Measurements from ENCODE around the gene ROMO1. TPM values are rescaled to one million over a fixed set of nuclear protein-coding genes. Genes with fewer than 3 reads are reported as not detected.

Gene ROMO1
- total and polyA plus RNA-seq, 2 experiments from 2014 or later: 152 to 881 TPM

DNA sequence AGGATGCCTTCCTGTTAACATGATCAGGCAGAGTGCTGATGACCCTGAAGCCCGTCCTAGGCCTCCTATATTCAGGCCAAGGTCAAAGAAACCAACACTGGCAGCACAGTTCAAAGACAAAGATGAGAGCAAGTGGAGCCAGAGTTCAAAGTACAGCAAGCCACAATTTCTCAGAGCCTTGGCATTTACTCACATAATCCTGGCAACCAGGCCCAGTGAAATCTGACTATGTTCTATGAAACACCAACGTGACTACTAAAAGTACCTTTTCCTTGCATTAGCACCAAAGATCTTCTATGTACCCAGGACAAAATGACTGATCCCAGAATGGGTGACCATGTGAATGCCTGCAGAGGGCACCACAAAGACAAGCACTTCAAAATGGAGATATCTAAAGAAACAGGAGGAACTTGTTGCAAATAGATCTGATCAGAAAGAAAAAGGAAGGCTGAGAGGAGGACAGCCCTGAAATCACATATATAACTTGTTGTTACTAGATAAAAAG lies 3.9 kb upstream of the ROMO1 start:
- no peak overlapping the region for H3K4me3 ChIP-seq
- TF ChIP-seq ZNF331 (CRISPR knock-in tag; IDR thresholded peaks at IDR 0.05; ENCODE audit: low read depth): no peak
- TF ChIP-seq EZH2phosphoT487 (IDR thresholded peaks at IDR 0.05; ENCODE audit: unreplicated experiment): no peak
- TF ChIP-seq, protein P1, sequence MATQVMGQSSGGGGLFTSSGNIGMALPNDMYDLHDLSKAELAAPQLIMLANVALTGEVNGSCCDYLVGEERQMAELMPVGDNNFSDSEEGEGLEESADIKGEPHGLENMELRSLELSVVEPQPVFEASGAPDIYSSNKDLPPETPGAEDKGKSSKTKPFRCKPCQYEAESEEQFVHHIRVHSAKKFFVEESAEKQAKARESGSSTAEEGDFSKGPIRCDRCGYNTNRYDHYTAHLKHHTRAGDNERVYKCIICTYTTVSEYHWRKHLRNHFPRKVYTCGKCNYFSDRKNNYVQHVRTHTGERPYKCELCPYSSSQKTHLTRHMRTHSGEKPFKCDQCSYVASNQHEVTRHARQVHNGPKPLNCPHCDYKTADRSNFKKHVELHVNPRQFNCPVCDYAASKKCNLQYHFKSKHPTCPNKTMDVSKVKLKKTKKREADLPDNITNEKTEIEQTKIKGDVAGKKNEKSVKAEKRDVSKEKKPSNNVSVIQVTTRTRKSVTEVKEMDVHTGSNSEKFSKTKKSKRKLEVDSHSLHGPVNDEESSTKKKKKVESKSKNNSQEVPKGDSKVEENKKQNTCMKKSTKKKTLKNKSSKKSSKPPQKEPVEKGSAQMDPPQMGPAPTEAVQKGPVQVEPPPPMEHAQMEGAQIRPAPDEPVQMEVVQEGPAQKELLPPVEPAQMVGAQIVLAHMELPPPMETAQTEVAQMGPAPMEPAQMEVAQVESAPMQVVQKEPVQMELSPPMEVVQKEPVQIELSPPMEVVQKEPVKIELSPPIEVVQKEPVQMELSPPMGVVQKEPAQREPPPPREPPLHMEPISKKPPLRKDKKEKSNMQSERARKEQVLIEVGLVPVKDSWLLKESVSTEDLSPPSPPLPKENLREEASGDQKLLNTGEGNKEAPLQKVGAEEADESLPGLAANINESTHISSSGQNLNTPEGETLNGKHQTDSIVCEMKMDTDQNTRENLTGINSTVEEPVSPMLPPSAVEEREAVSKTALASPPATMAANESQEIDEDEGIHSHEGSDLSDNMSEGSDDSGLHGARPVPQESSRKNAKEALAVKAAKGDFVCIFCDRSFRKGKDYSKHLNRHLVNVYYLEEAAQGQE (IDR thresholded peaks at IDR 0.05; ENCODE audit: unreplicated experiment): no peak
- no peak for TF ChIP-seq NANOG (IDR thresholded peaks at IDR 0.05; ENCODE audit: borderline replicate concordance)
- no peak for TF ChIP-seq ZNF114 (CRISPR knock-in tag; IDR thresholded peaks at IDR 0.05)
- TF ChIP-seq, protein P2, sequence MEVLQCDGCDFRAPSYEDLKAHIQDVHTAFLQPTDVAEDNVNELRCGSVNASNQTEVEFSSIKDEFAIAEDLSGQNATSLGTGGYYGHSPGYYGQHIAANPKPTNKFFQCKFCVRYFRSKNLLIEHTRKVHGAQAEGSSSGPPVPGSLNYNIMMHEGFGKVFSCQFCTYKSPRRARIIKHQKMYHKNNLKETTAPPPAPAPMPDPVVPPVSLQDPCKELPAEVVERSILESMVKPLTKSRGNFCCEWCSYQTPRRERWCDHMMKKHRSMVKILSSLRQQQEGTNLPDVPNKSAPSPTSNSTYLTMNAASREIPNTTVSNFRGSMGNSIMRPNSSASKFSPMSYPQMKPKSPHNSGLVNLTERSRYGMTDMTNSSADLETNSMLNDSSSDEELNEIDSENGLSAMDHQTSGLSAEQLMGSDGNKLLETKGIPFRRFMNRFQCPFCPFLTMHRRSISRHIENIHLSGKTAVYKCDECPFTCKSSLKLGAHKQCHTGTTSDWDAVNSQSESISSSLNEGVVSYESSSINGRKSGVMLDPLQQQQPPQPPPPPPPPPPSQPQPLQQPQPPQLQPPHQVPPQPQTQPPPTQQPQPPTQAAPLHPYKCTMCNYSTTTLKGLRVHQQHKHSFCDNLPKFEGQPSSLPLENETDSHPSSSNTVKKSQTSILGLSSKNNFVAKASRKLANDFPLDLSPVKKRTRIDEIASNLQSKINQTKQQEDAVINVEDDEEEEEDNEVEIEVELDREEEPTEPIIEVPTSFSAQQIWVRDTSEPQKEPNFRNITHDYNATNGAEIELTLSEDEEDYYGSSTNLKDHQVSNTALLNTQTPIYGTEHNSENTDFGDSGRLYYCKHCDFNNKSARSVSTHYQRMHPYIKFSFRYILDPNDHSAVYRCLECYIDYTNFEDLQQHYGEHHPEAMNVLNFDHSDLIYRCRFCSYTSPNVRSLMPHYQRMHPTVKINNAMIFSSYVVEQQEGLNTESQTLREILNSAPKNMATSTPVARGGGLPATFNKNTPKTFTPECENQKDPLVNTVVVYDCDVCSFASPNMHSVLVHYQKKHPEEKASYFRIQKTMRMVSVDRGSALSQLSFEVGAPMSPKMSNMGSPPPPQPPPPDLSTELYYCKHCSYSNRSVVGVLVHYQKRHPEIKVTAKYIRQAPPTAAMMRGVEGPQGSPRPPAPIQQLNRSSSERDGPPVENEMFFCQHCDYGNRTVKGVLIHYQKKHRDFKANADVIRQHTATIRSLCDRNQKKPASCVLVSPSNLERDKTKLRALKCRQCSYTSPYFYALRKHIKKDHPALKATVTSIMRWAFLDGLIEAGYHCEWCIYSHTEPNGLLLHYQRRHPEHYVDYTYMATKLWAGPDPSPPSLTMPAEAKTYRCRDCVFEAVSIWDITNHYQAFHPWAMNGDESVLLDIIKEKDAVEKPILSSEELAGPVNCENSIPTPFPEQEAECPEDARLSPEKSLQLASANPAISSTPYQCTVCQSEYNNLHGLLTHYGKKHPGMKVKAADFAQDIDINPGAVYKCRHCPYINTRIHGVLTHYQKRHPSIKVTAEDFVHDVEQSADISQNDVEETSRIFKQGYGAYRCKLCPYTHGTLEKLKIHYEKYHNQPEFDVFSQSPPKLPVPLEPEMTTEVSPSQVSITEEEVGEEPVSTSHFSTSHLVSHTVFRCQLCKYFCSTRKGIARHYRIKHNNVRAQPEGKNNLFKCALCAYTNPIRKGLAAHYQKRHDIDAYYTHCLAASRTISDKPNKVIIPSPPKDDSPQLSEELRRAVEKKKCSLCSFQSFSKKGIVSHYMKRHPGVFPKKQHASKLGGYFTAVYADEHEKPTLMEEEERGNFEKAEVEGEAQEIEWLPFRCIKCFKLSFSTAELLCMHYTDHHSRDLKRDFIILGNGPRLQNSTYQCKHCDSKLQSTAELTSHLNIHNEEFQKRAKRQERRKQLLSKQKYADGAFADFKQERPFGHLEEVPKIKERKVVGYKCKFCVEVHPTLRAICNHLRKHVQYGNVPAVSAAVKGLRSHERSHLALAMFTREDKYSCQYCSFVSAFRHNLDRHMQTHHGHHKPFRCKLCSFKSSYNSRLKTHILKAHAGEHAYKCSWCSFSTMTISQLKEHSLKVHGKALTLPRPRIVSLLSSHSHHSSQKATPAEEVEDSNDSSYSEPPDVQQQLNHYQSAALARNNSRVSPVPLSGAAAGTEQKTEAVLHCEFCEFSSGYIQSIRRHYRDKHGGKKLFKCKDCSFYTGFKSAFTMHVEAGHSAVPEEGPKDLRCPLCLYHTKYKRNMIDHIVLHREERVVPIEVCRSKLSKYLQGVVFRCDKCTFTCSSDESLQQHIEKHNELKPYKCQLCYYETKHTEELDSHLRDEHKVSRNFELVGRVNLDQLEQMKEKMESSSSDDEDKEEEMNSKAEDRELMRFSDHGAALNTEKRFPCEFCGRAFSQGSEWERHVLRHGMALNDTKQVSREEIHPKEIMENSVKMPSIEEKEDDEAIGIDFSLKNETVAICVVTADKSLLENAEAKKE (CRISPR knock-in tag; IDR thresholded peaks at IDR 0.05): no peak
- no peak for TF ChIP-seq CREB1 (CRISPR knock-in tag; IDR thresholded peaks at IDR 0.05; ENCODE audit: low read depth)
- TF ChIP-seq EZH2 (IDR thresholded peaks at IDR 0.05; ENCODE audit: low read depth, unreplicated experiment): no peak
- TF ChIP-seq CTCF (conservative IDR thresholded peaks at IDR 0.05; ENCODE audit: low read depth in 2 of 2): no peak
- TF ChIP-seq POLR2AphosphoS5 (IDR thresholded peaks at IDR 0.05; ENCODE audit: low read depth): no peak
- TF ChIP-seq JUNB (IDR thresholded peaks at IDR 0.05; ENCODE audit: unreplicated experiment): no peak
- no peak for TF ChIP-seq STAT1 (IDR thresholded peaks at IDR 0.05; ENCODE audit: unreplicated experiment)
- TF ChIP-seq, protein P3, sequence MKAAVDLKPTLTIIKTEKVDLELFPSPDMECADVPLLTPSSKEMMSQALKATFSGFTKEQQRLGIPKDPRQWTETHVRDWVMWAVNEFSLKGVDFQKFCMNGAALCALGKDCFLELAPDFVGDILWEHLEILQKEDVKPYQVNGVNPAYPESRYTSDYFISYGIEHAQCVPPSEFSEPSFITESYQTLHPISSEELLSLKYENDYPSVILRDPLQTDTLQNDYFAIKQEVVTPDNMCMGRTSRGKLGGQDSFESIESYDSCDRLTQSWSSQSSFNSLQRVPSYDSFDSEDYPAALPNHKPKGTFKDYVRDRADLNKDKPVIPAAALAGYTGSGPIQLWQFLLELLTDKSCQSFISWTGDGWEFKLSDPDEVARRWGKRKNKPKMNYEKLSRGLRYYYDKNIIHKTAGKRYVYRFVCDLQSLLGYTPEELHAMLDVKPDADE (IDR thresholded peaks at IDR 0.05): no peak
- ATAC-seq: no peak
- no peaks in the 10 kb centered on the region for H4K20me1 ChIP-seq (replicated peaks; ENCODE audit: insufficient read depth)
- H3K9me2 ChIP-seq (ENCODE audit: insufficient read depth): no peaks in the 10 kb centered on the region
- H3K4me2 ChIP-seq: no peak overlapping the region
- Mint-ChIP-seq H3K4me3 (no peak overlapping the region), H3K27me3 (ENCODE audit: insufficient read depth, low read depth, poor library complexity) (peaks cover 6% of the 10 kb centered on the region), H3K4me1 (peaks cover 16% of the 10 kb centered on the region), H3K27ac (no peak overlapping the region), H3K9me3 (no peaks in the 10 kb centered on the region), H3K36me3 (ENCODE audit: low read depth) (peaks cover 19% of the 10 kb centered on the region)
- H3K27me3 ChIP-seq (ENCODE audit: insufficient read depth): no peaks in the 10 kb centered on the region
- peaks cover 9% of the 10 kb centered on the region for H3K4me1 ChIP-seq (ENCODE audit: insufficient read depth)
- no peak for DNase-seq (ENCODE audit: low spot score)
- H3F3A ChIP-seq (replicated peaks; ENCODE audit: low read depth): peaks cover 23% of the 10 kb centered on the region
- H3K27ac ChIP-seq (ENCODE audit: low read depth): no peak overlapping the region
- H3K36me3 ChIP-seq (ENCODE audit: insufficient read depth): peaks cover 4% of the 10 kb centered on the region; the same call in 1 of the 2 replicates
- H2AFZ ChIP-seq: no peak overlapping the region
- H3K79me2 ChIP-seq (replicated peaks; ENCODE audit: insufficient read depth): peaks cover 9% of the 10 kb centered on the region

All from GM23338 (cell line).